Stimulated activated CD4-positive, alpha-beta T cell treated with anti-CD3 and anti-CD28 coated beads, Interleukin-4, amount 100 ng/mL, for 48 hours (primary cell): ENCODE measurements around the gene ITGA11.
"Not testable (repeated sequence)": the region's sequence is repeated elsewhere in the genome, so short reads cannot be mapped to it uniquely, and the experiment has no call there.

Experiments
- DNase-seq, 2 donors: peaks; one replicate each; pipeline ENCODE4 v3.0.0-alpha.2; 2020; ENCODE audit warnings: low read depth in 2 of 2

The ITGA11 gene

GRCh38 chr15:68423359-68424296 lies 8.3 kb downstream of the ITGA11 start:
- DNase-seq = no peak

GRCh38 chr15:68422403-68423145 lies 9.4 kb downstream of the ITGA11 start:
- not testable (repeated sequence) for DNase-seq

- no peak for DNase-seq
Measured at GRCh38 chr15:68421798-68422402, 10.1 kb downstream of the ITGA11 start.

GRCh38 chr15:68421115-68421551 lies 10.8 kb downstream of the ITGA11 start:
- no peak for DNase-seq

- DNase-seq = no peak
Measured at GRCh38 chr15:68420186-68420684, 11.7 kb downstream of the ITGA11 start.

GRCh38 chr15:68419301-68420175 lies 12.4 kb downstream of the ITGA11 start:
- no peak for DNase-seq

GRCh38 chr15:68418611-68419161 lies 13.3 kb downstream of the ITGA11 start:
- DNase-seq = no peak

- no peak for DNase-seq
Measured at GRCh38 chr15:68417897-68418296, 14.1 kb downstream of the ITGA11 start.

GRCh38 chr15:68417051-68417450 lies 14.9 kb downstream of the ITGA11 start:
- DNase-seq = no peak

- no peak for DNase-seq
Measured at GRCh38 chr15:68416158-68416535, 15.8 kb downstream of the ITGA11 start.

- DNase-seq = no peak
Measured at GRCh38 chr15:68415501-68416157, 16.3 kb downstream of the ITGA11 start.

GRCh38 chr15:68415061-68415460 lies 16.9 kb downstream of the ITGA11 start:
- no peak for DNase-seq

GRCh38 chr15:68414591-68414990 lies 17.4 kb downstream of the ITGA11 start:
- no peak for DNase-seq

GRCh38 chr15:68414206-68414555 lies 17.8 kb downstream of the ITGA11 start:
- DNase-seq = no peak

GRCh38 chr15:68413363-68414205 lies 18.4 kb downstream of the ITGA11 start:
- no peak for DNase-seq

GRCh38 chr15:68412218-68412617 lies 19.7 kb downstream of the ITGA11 start:
- DNase-seq = no peak

GRCh38 chr15:68411735-68412134 lies 20.2 kb downstream of the ITGA11 start:
- DNase-seq = no peak

- DNase-seq = no peak
Measured at GRCh38 chr15:68411343-68411675, 20.7 kb downstream of the ITGA11 start.

GRCh38 chr15:68410466-68411342 lies 21.3 kb downstream of the ITGA11 start:
- DNase-seq = no peak
